Activated CD8-positive, alpha-beta memory T cell treated with anti-CD3 and anti-CD28 coated beads, Interleukin-2, amount 50 U/mL, for 24 hours (primary cell): ENCODE measurements around the gene CCDC192.
"Not testable (repeated sequence)": the region's sequence is repeated elsewhere in the genome, so short reads cannot be mapped to it uniquely, and the experiment has no call there.

Source experiments
- DNase-seq: peaks from one replicate; pipeline ENCODE4 v3.0.0-alpha.2; 2020; ENCODE audit errors: extremely low read depth

The CCDC192 gene

DNA sequence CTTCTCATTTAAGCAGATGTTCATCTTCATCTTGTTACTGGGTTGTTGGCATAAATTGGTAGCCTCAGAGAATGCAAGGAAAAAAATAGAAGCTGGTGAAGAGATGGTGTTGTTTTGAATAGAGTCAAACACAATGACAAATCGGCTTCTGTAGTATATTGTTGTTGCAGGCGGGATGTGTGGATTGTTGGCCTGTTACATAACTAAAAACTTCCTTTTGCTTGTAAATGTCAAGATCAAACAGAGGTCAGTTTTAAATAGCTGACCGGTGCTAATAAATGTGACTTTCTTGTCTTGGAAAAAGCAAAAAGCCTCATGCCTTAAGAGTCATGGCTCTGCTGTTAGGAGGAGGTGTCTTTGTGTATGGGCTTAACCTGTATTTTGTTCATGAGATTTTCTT, 59.2 kb downstream of the CCDC192 start:
- DNase-seq = no peak

DNA sequence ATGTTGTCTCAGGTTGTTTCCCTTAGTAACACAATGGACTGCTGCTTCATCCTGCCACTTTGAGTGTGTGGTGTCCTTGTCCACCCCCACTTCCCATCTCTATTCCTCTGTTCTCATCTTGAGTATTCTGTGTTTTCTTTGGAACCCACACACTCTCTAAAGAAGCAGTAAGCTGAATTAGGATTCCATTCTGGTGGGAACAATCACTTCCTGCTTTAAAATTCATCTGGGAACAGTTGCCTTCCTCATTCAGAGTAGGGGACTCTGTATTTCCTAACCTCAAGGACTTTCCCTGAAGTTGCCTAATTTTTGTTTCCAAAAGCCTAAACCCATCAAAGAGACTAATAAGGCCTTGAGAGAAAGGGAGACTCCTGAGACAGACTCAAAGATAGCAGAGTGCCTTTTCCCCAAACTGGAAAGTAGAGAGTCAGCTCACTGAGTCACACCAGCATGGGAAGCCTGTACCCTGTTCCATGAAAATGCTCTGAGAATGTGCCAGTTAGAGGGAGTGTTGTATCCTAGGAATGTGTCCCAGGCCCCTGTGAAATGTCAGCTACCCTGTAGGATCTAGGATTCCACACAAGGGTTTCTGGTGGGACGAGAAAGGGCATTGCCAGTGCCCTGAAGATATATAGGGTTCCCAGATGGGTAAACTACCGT, 63.6 kb downstream of the CCDC192 start:
- DNase-seq = no peak

DNA sequence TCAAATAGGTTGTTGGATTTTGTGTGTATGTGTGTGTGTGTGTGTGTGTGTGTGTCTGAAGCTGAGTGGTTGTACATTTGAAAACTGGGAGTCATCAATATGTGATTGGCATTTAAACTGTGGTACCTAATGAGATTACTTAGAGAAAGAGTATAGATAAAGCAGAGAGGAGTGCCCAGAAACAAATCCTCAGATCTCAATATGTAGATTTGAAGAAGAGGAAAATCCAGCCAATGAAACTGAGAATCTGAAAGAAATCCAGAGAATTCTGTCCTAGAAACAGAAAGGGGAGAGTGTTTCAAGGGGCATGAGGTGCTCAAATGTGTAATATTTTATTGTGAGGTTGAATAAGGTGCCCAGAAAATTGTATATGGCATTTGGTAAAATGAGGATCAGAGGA, 66.2 kb downstream of the CCDC192 start:
- DNase-seq = no peak

DNA sequence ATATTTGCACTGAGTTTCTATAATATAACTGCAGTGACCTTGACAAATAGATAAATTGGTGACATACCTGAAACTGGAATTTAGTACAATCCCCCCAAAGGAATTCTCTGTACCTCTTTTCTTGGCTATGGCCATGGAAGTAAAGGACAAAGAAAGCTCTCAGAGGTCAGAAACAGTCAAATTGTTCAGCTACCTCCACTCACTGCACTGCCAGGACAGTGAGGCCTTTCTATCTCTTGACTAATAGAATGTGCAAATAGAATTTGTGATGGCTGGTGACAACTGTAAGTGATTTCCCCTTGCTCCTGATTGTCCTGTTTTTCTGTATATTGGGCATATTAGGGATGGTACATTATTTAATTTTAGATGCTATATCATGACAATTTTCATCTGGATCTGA, 67.1 kb downstream of the CCDC192 start:
- no peak for DNase-seq

DNA sequence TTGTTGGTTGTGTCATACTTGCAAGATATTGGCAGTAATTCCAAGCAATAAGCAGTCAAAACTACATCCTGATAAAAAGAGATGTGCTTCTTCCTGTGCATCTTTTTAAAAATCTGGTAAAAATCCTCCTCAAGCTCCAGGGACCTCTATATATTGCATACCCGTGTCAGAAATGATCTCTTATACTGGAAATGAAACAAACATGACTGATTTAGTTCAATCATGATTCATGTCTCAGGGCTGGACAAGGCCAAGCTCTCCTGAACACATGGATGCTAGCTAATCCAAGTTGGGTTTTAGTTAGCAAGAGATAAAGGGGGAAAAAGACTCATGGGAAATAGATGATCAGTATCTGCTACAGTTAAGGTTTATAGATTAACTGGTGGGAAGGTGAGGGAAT, 69.3 kb downstream of the CCDC192 start:
- no peak for DNase-seq

DNA sequence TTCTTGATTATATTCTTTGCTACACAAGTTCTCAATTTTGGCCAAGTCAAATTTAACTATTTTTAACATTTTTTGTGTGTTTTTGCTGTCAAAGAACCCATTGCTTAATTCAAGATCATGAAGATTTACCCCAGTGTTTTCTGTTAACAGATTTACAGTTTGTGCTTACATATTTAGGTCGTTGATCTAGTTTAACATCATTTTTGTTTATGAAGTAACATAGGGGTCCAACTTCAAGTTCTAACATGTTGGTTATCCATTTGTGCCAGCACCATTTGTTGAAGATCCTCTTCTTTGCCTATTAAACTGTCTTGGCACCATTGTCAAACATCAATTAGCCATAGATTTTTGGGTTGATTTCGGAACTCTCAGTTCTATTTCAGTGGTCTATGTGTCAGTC, 71.0 kb downstream of the CCDC192 start:
- DNase-seq = no peak

DNA sequence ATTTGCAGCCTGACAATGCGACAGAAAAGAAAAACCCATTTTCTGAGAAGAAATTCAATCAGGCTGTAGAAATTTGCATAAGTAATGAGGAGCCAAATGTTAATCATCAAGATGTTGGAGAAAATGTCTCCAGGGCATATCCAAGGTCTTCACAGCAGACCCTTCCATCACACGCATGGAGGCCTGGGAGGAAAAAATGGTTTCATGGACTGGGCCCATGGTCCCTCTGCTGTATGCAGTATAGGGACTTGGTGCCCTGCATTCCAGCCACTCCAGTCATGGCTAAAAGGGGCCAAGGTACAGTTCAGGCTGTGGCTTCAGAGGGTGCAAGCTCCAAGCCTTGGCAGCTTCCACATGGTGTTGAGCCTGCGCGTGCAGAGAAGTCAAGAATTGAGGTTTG, 73.3 kb downstream of the CCDC192 start:
- no peak for DNase-seq

DNA sequence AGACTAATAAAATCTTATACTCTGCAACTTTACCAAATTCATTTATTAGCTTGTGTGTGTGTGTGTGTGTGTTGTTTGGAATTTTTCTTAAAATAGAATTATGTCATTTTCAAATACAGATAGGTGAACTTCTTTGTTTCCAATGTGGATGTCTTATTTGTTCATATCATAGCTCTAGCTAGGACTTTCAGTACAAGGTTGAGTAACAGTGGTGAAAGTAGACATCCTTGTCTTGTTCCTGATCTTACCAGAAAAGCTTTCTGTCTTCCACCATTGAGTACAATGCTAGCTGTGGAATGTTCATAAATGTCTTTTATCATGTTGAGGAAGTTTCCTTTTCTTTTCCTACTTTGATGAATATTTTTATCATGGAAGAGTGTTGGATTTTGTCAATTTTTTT, 74.8 kb downstream of the CCDC192 start:
- DNase-seq = no peak

DNA sequence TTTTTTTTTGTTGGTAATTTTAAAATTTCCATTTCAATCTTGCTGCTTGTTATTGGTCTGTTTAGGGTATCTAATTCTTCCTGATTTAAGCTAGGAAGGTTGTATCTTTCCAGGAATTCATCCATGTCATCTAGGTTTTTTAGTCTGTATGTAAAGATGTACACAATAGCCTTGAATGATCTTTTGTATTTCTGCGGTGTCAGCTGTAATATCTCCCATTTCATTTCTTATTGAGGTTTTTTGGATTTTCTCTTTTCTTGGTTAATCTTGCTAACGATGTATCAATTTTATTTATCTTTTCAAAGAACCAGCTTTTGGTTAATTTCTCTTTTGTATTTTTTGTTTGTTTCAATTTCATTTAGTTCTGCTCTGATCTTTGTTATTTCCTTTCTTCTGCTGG, 79.3 kb downstream of the CCDC192 start:
- not testable (repeated sequence) for DNase-seq

DNA sequence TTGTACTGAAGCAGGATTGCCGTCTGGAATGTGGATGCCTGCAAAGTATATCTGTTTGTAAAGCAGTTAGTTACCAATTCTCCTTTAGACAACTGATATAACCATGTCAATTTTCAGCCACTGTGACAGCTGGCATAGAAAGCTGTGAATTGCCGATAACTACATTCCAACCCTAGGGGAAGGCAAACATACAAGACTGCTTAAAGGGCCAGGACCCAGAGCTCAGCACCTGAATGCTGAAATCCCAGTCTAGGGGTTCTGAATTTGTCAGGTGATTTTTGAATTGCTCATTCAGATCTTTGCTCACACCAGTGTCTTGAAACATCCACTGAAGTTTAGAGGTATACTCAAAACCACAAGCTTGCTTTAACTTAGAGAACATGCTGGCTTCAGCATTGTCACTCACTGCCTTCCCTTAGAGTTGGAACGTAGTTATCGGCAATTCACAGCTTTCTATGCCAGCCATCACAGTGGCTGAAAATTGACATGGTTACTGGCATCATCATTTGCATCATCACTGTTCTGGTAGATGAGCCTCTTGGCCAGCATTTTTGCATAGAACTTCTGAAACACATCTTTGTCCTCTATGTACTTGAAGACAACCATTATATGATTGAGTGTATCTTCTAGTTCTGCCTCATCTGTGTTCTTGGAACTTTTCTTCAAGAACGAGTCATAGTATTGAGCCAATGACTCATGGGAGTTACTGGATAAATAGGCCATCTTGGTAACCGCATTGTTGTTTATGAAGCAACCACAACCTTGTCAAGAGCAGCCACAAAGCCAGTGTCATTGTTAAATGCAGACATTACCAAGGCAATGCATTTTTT, 82.1 kb downstream of the CCDC192 start:
- no peak for DNase-seq

DNA sequence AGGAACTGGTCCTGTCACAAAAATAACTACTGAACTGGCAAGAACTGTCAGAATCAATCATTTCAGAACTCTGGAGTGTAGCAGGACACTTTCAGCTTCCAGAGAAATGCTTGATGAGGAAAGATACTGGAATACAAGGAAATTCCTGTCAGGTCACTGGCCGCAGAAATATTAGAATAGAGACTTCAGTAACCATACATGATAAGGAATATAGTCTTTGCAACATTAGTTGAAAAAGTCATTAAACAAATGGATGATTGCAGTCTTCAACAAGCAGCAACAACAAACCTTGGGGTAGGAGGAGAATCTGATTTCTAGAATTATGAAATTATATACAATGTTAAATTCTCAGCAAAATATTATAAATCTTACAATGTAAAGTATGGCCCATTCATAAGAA, 88.2 kb downstream of the CCDC192 start:
- DNase-seq = no peak

DNA sequence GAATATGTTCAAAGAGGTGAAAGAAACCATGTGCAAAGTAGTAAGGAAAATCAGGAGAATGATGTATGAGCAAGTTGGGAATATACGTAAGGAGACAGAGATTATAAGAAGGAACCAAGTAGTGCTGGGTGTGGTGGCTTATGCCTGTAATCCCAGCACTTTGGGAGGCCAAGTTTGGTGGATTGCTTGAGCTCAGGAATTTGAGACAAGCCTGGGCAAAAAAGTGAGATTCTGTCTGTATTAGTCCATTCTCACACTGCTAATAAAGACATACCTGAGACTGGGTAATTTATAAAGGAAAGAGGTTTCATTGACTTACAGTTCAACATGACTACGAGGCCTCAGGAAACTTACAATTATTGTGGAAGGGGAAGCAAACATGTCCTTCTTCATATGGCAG, 88.7 kb downstream of the CCDC192 start:
- not testable (repeated sequence) for DNase-seq

DNA sequence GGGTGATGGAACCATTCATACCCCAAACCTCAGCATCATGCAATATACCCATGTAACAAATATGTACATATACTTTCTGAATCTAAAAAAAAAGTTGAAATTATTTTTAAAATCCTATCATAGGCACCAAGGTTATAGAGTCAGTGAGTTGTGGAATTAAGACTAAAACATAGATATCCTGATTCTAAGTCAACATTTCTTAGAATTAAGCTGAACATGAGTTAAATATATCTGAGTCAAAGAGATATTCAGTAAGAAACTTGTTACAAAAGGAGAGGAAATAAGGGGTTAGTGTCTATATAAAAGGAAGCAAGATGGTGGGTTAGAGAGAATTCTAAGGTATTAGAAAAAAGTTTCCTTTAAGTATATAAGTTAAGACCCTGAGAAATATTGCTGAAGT, 89.9 kb downstream of the CCDC192 start:
- no peak for DNase-seq

DNA sequence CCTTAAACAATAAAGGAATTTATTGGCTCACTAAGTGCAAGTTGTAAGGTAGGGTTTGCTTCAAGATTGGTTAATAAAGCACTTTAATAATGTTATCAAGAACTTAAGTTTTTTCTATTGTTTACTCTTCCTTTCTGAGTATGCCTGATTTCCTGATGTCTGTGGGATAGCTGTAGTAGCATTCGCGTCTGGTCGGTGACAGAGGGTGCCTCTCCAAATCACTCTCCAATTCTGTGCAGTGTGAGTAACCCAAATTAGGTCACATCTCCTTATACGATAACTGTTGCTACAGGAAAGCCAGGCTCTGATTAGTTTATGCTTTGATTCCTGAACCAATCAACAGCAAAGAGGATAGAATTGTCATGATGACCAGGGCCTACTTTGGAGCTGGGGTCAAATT, 90.7 kb downstream of the CCDC192 start:
- DNase-seq = no peak

DNA sequence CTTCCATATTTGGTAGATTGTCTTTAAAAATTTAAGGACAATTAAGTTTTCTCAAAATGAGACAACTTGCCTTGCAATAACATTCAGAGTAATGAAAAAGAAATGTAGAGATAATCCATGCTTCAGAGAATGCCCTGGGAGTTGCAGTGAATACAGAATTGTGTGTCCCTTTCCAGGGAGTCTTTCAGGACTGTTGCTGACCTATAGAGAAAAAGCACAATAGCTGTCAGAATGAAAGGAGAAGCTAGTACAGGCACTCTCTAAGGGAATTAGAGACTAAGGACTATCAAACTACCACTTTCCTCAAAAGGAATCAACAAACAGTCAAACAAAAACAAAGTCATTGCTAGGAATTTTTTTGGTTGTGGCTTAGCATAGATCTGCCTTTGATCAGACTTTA, 93.0 kb downstream of the CCDC192 start:
- no peak for DNase-seq

DNA sequence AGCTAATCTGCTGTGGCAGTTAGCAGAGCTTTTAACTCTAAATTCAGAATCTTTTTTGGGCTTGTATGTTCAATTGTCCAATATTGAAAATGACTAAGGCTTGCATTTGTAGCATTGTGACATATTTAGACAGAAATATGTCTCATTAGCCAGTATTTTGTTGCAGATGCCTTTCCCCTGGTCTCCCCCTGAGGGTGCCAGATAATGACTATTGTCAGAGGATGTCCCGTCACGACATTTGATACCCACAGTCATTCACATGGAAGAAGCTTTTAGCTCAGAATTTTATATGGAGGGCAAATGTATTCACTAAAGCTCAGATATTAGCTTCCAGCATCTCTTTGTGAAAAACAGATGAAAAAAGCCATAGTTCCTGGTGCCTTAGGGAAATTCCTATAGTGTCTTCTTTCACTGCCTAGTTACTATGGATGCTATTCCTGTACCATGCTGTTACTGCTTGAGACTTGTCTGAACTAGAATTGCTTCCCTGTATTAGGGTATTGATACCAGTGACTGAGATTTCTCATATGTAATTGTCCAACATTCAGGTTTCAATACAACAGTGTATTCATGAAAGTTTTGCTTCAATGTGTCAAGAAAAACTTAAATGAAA, 96.2 kb downstream of the CCDC192 start:
- DNase-seq = no peak

DNA sequence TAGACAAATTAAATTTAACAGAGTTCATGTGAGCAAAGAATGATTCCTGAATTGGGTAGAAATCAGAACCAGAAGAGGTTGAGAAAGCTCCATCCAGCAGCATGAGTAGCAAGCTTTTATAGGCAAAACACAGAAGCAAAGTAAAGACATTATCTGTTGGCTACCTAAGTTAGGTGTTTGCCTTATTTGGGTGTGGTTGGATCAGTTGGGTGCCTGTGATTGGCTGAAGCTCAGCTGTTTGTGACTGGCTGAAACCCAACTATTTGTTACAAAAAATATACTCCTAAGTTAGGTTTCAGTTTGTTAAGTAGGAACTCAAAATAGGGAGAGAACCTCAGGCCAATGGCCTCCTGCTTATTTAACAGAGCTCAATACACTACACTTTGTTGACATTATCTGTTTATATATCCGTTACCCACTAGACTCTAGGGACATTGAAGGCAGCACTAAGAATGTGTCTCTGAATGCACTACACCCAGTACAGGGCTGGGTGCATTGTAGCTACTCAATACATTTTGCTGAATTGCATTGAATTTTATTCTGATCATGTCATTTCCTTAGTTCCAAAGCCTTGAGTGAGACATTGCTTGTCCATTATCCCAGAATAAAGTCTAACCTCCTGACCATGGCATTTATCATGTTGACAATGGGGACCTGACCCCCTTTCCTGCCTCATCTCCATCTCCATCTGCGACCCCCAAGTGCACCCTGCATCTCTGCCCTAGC, 98.7 kb downstream of the CCDC192 start:
- no peak for DNase-seq

DNA sequence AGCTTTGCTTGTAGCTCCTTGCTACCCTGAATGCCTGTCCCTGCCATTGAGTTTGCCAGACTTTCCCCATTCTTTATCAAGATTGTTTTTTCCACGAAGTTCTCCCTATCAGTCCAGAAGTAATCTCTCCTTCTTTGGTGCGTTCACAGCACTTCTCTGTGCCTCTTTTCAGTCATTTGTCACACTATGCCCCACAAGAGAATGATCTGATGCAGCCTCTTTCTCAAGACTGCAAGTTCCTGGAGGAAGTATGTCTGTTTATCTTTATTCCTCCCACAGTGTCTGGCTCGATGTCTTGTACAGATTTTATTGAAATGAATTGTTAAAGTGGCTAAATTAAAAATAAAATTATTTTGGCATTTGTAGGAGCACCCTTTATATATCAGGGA, 99.3 kb downstream of the CCDC192 start:
- no peak for DNase-seq

DNA sequence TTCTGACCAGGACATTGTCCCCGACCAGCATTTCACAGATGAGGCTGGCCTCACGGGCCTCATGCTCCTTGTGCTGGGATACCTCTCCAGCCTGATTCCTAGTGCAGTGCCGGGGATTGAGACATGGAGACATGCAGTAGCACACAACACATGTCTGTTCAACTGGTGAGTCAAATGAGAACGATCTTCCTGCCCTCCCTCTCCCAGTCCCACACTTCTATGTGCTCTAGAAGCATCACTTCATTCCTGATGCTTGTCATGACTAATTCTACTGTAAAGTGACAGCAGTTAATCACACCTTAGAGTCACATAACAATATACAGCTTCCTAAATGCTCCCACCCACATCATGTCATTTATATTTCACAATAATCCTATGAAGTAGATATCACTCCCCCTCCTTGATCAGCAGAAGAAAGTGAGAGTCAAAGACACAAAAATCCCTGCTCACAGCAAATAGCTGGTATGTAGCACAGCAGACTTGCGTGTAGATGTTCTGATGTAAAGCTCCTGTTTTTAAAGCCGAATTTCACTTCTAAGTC, 101.8 kb downstream of the CCDC192 start:
- no peak for DNase-seq

DNA sequence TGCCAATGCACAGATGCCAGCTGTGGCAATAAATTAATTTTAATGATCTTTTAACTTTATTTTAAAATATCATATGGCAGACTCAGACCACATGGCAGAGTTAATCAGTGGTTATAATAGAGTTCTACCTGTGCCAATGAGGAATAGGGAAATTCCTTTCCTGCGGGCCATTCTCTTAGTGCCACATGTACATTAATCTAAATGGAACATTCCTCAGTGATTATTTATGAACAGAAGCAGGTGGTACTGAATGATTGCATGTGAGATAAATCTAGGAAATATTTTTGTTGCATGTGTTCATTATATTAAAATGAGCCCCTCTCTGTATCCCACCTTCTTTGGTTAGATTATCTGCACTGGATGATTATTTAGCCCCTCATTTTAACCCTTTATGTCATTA, 102.3 kb downstream of the CCDC192 start:
- no peak for DNase-seq

DNA sequence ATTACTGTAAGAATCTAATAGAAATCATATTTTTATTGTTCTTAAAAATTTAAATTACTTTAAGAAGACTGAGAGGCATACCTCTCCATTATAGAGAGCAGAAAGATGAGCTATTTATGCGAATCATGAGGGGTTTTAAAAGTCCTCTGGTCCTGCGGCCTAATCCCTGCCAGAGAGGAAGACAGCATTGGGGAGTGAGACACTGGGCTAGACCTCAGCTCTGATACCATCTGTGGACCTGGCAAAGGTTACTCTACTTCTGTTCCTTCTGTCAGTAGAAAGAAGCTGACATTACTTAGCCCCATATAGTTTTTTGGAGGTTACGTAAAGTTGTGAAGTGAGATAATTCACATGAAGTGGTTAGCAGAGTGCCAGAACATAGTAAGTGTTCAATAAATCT, 103.6 kb downstream of the CCDC192 start:
- DNase-seq = no peak

DNA sequence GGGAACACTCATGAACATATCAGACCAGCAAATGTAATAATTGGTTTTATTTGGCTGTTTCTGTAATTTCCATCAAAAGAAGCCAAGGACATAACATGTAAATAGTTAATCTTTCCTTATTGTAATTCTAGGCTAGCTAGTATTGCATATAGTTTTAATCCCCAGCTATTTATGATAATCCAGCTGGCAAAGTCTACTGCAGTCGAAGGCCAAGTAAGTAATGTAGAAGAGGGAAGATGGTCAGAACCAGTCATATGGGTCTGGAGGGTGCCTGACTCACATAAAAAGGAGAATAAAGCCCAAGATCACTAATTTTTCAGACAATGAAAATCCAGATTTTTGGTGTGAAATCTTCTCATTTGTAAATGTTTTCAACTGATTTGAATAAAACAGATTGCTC, 106.3 kb downstream of the CCDC192 start:
- no peak for DNase-seq
